GM19193 (cell line): ENCODE data around the gene FOXP1.

ENCODE experiments used
- POLR2A ChIP-seq: IDR thresholded peaks from 4 replicates; pipeline ENCODE4 v1.6.1; 2011; ENCODE audit not compliant: insufficient read depth, insufficient read length; ENCODE audit errors: extremely low read depth

Gene FOXP1

GRCh38 chr3:71310980-71311660 lies 272.4 kb downstream of the FOXP1 start:
- no peak for TF ChIP-seq POLR2A

GRCh38 chr3:71310359-71310979 lies 273.1 kb downstream of the FOXP1 start:
- no peak for TF ChIP-seq POLR2A

GRCh38 chr3:71309886-71310285 lies 273.6 kb downstream of the FOXP1 start:
- no peak for TF ChIP-seq POLR2A

GRCh38 chr3:71309342-71309741 lies 274.2 kb downstream of the FOXP1 start:
- no peak for TF ChIP-seq POLR2A

GRCh38 chr3:71308836-71309235 lies 274.7 kb downstream of the FOXP1 start:
- TF ChIP-seq POLR2A = no peak

GRCh38 chr3:71307991-71308697 lies 275.4 kb downstream of the FOXP1 start:
- no peak for TF ChIP-seq POLR2A

GRCh38 chr3:71305231-71306206 lies 278.0 kb downstream of the FOXP1 start:
- no peak for TF ChIP-seq POLR2A

GRCh38 chr3:71304684-71305083 lies 278.8 kb downstream of the FOXP1 start:
- no peak for TF ChIP-seq POLR2A

GRCh38 chr3:71304247-71304646 lies 279.3 kb downstream of the FOXP1 start:
- TF ChIP-seq POLR2A = no peak

- TF ChIP-seq POLR2A = no peak
Observed at GRCh38 chr3:71303627-71304200, 279.8 kb downstream of the FOXP1 start.

- no peak for TF ChIP-seq POLR2A
Observed at GRCh38 chr3:71302604-71303003, 280.9 kb downstream of the FOXP1 start.

- TF ChIP-seq POLR2A = no peak
Observed at GRCh38 chr3:71300951-71301393, 282.6 kb downstream of the FOXP1 start.

GRCh38 chr3:71299160-71299559 lies 284.4 kb downstream of the FOXP1 start:
- no peak for TF ChIP-seq POLR2A

- TF ChIP-seq POLR2A = no peak
Observed at GRCh38 chr3:71294919-71295318, 288.6 kb downstream of the FOXP1 start.
